A673 (cell line): ENCODE measurements around the gene ENDOD1.

Experiments
- EZH2 ChIP-seq: fragments of 200-600 bp; sonication (generic); IDR thresholded peaks from 2 replicates; pipeline ENCODE4 v1.6.1; 2017; ENCODE audit warnings: borderline replicate concordance, low read depth, mild to moderate bottlenecking, mixed read lengths, antibody characterized with exemption, low read length; ENCODE audit not compliant: poor library complexity, severe bottlenecking
- TF ChIP-seq, protein P1 (sequence below): fragments of 300-800, 200-600 bp; sonication (generic); conservative IDR thresholded peaks from 2 replicates; pipeline ENCODE4 v1.5.1; 2017; ENCODE audit warnings: low read depth, mild to moderate bottlenecking, antibody characterized with exemption, low read length, moderate library complexity, mixed read lengths

DNA sequence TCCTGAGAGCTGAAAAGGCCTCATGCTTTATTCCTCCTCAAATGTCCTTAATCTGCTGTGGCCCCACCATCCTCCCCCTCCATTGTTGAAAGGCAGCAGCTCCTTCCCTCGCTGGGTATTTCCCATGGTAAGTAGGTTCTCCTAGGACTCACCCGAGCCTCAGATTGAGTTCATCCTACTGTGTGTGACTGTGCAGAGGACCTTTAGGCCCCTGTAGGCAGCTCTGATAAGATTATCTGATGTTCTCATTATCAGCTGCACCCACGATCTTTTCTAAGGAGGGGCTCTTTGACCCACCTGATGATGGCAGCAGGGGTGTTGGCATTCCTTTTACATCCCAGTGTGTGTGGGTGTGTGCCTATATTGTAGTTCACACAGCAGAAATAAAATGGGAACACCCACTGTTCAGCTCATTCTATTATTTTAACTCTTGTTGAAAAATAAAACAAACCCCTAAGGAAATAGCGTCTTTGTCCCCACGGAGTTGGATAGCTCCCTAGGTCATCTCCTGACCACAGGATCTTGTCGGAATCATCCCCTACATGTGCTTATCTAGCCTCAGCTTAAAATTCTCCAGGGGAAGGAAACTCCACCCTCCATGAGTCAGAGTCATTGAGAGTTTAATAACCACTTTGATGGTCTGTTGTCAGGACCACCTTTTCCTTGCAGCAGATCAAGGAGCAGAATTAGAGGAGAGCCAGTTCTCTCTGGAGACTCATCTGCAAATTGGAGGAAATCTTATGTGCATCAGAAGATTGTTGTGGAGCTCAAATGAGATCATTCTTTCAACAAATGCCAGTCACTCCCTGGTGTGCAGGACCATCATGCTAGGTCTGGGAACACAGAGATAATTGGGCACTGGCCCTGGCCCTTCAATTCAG lies 19.3 kb downstream of the ENDOD1 start:
- TF ChIP-seq, protein P1, sequence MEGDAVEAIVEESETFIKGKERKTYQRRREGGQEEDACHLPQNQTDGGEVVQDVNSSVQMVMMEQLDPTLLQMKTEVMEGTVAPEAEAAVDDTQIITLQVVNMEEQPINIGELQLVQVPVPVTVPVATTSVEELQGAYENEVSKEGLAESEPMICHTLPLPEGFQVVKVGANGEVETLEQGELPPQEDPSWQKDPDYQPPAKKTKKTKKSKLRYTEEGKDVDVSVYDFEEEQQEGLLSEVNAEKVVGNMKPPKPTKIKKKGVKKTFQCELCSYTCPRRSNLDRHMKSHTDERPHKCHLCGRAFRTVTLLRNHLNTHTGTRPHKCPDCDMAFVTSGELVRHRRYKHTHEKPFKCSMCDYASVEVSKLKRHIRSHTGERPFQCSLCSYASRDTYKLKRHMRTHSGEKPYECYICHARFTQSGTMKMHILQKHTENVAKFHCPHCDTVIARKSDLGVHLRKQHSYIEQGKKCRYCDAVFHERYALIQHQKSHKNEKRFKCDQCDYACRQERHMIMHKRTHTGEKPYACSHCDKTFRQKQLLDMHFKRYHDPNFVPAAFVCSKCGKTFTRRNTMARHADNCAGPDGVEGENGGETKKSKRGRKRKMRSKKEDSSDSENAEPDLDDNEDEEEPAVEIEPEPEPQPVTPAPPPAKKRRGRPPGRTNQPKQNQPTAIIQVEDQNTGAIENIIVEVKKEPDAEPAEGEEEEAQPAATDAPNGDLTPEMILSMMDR: no peak
- TF ChIP-seq EZH2: no peak
